Activated naive CD4-positive, alpha-beta T cell treated with anti-CD3 and anti-CD28 coated beads, Interleukin-2, amount 50 U/mL, for 72 hours (primary cell): Measurements from ENCODE around the gene DDIAS. TPM values are rescaled to one million over a fixed set of nuclear protein-coding genes. Genes with fewer than 3 reads are reported as not detected.

Experiments used
- ATAC-seq, 2 donors: fragments of 150-1000 bp; cut with Tn5 transposase; 2 replicates each; pipeline ENCODE4 v1.10.0; 2021; ENCODE audit warnings: mild to moderate bottlenecking in 2 of 2, moderate library complexity in 2 of 2
- DNase-seq, 2 donors: peaks; one replicate each; pipeline ENCODE4 v3.0.0; 2021 to 2022; ENCODE audit warnings: low spot score in 2 of 2
- H3K27ac Mint-ChIP-seq, 2 donors: one replicate each; pipeline ENCODE4 v1.8.0; 2022; ENCODE audit warnings: mild to moderate bottlenecking in 2 of 2, mixed read lengths in 2 of 2
- H3K36me3 Mint-ChIP-seq, 2 donors: one replicate each; pipeline ENCODE4 v1.8.0; 2022; ENCODE audit warnings: mixed read lengths in 2 of 2
- H3K9me3 Mint-ChIP-seq, 2 donors: one replicate each; pipeline ENCODE4 v1.8.0; 2022; ENCODE audit warnings: mixed read lengths in 2 of 2
- total RNA-seq, 2 donors: library from RNA; stranded (reverse); gene quantifications; one replicate each; pipeline ENCODE4 v1.2.3, GENCODE V29; 2022

The DDIAS gene
- total RNA-seq, 2 donors from 2014 or later, result 16.2 to 21.4 TPM

DNA sequence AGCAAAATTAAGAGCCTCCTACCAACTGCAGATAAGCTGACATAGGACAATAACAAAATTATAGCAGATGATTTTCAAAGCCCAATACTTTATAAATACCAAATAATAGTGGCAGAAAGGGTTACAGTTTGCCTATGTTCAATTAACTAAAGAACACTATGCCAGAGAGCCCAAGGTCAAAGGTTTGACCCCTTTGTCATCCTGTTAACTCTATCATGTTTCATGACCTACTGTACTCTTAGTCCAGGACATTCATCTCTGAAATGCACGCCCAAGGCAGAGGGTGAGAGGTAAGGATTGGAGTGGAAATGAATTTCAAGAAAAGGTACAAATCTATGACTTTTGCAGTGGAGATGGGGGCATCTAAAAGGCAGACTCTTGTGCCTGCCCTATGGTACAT, 70.6 kb downstream of the DDIAS start:
- no peak for DNase-seq
- Mint-ChIP-seq H3K36me3 (peaks cover 5 to 15% of the 10 kb centered on the region in 2 donors), H3K9me3 (peaks cover 7 to 9% of the 10 kb centered on the region in 2 donors), H3K27ac (no peak overlapping the region)
- no peak for ATAC-seq

DNA sequence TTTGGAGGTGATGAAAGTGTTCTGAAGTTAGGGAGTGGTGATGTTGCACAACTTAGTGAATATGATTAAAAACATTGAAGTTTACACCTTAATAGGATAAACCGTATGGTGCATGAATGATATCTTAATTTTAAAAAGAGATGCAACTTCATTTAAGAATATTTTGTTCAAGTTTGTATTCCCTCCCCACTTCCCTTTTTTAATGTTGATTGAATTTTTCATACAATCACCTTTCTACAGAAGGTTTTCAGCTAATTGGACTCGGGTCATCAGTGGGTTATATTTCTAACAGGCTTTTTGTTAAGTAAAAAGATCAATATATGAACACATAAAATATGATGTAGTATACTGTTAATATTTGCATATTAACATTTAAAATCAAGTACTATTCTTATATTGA, 72.6 kb downstream of the DDIAS start:
- ATAC-seq, result no peak
- Mint-ChIP-seq H3K36me3 (peaks cover 5 to 7% of the 10 kb centered on the region in 2 donors), H3K27ac (no peak overlapping the region), H3K9me3 (peaks cover 0 to 3% of the 10 kb centered on the region in 2 donors)
- no peak for DNase-seq

DNA sequence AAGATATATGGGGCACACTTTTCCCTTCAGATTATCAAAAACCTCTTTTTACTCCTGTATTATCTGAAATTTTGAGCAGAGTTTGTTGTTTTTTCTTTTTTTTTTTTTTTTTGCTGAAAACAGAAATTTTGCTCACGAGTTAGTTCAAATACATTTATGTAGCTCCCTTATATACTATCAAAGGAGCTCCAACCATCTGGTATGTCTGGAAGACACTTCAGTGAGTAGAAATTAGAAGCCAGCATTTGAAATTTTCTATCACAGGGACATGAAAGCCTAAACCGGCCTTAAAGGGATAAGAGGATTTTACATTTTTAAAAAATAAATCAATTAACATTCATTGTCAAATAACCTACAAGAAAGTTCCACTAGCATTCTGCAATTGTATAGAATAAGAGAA, 73.3 kb downstream of the DDIAS start:
- Mint-ChIP-seq H3K27ac (no peak overlapping the region), H3K9me3 (peaks cover 0 to 3% of the 10 kb centered on the region in 2 donors), H3K36me3 (peaks cover 5 to 7% of the 10 kb centered on the region in 2 donors)
- DNase-seq, result no peak
- ATAC-seq, result no peak

DNA sequence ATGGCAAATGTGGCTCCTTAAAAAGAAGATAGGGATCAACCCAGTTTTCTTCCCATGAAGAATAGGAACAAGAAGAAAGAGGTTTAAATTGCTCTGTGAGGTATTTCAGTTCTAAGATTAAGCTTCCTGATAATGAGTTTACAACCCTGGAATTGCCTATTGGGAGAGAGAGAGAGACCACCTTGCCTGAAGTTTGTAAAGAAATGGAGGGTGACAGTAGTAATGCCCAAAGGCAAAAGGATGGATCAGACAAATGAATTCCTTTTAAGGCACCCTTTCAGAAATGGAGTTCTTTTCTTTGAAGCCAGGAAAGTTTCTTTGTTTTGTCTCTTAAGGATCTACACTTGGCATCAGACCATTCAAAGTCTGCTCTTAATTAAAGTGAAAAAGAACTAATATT, 74.3 kb downstream of the DDIAS start:
- Mint-ChIP-seq H3K36me3 (peaks cover 6 to 8% of the 10 kb centered on the region in 2 donors), H3K27ac (no peak overlapping the region), H3K9me3 (peaks cover 0 to 3% of the 10 kb centered on the region in 2 donors)
- ATAC-seq (no peak), DNase-seq (no peak)

DNA sequence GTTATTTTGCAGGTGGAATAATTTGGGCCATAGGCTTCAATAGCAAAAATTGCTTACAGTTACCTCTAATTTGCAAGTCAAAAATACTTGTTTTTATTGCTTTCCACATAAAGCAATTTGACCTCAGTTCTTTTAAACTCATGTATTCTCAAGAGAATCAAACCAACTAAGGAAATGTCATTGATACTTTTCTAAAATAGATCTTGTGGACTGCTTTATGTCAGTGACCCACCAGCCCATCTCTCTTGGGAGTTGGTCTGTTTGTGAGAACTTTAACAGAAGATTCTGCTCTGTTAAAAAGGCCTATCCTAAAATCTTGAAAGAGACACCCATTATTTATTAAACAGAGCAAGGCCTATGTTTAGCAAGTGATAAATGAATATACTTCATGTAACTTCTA, 75.2 kb downstream of the DDIAS start:
- DNase-seq, result no peak
- ATAC-seq, result no peak
- Mint-ChIP-seq H3K36me3 (peaks cover 10 to 17% of the 10 kb centered on the region in 2 donors), H3K9me3 (peaks cover 0 to 3% of the 10 kb centered on the region in 2 donors), H3K27ac (no peak overlapping the region)

DNA sequence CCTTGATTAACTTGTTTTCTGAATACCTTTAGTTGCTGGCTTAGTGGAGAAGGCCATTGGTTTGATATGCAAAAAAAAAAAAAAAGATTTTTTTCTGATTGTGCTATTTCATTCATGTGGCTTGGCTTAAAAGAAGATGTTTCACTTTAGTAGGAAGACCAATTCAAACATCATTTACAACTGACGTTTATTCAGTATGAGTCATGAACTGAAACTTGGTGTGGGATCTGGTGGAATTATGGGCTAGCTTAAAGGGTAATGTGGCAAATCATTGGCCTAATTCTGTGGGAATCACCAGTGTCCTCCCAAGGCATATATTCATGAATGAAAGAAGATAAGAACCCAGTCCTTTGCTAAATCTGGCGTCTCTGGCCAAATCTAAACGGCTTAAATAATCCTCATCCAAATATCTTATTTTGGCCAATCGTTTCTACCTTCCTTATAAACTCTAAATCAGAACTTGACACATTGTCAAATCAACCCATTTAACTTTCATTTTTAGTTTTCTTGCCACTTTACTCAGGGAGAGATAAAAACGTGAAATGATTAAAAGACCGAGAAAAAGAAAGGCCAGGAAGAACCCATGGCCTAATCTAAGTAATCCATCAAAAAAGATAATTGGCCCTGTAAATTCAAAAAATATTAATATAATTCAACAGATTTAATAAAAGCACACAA, 77.0 kb downstream of the DDIAS start:
- ATAC-seq (peak; percentile 80 to 88), DNase-seq (no peak)
- Mint-ChIP-seq H3K36me3 (peaks cover 16 to 25% of the 10 kb centered on the region in 2 donors), H3K27ac (peak overlapping the region; percentile 76 to 82), H3K9me3 (peaks cover 3 to 5% of the 10 kb centered on the region in 2 donors)

DNA sequence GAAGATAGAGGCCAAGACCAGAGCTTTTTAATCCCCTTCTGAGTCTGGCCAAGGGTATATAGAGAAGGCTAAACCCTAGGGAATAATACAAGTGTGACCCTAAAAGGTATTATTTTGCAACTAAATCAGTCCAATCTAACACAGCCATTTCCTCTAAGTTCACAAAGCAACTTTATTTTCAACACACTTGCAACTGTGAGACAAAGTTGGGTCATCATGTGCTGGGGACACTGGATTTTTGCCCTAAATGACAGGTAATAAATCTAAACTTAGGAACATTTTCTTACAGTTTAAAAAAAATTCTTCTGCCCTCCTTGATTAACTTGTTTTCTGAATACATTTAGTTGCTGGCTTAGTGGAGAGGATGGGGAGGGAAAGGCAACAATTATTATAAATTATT, 78.3 kb downstream of the DDIAS start:
- ATAC-seq, result no peak
- DNase-seq, result no peak
- Mint-ChIP-seq H3K27ac (no peak overlapping the region), H3K36me3 (peaks cover 22 to 34% of the 10 kb centered on the region in 2 donors), H3K9me3 (peaks cover 3 to 5% of the 10 kb centered on the region in 2 donors)

DNA sequence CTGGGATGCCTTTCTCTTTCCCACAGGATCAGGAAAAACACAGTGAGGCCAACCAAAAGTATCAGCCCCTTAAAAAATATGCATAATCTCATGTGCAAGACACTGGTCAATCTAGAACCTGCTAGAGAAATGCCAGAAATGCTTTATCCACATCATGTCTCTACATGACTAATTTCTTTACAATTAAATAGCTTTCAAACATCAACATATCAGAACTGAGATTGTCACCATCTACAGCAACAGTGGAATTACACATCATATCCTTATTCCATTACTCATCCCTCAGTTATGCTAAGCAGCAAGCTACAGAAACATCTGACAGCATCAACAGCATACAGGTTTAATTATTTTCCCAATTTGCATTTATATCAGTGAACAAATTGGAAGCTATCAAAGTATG, 78.8 kb downstream of the DDIAS start:
- peaks cover 3 to 5% of the 10 kb centered on the region in 2 donors for H3K9me3 Mint-ChIP-seq
- DNase-seq, result no peak
- H3K36me3 Mint-ChIP-seq, result peaks cover 22 to 36% of the 10 kb centered on the region in 2 donors
- H3K27ac Mint-ChIP-seq, result peak overlapping the region in 1 of 2 donors; percentile 78
- ATAC-seq, result peak; percentile 74 to 90

DNA sequence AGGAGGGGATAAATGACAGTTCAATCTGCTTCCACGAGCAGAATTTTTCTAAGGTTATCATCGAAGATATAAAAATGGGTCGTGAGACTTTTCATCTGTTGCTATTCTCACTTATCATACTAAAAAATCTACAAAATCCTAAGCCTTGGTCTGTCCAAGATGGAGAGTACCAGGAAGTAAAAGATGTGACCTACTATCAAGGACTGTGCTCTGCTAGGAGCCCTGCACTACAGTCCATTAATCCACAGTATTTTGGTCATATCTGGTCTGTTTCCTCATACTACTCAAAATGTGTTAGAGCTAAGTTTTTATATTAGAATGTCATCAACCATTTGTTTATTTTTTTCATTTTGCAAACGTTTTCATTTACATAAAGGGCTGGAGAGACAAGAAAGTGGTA, 79.4 kb downstream of the DDIAS start:
- DNase-seq, result no peak
- H3K27ac Mint-ChIP-seq, result no peak overlapping the region
- H3K36me3 Mint-ChIP-seq, result peaks cover 22 to 42% of the 10 kb centered on the region in 2 donors
- no peak for ATAC-seq
- peaks cover 3 to 5% of the 10 kb centered on the region in 2 donors for H3K9me3 Mint-ChIP-seq

DNA sequence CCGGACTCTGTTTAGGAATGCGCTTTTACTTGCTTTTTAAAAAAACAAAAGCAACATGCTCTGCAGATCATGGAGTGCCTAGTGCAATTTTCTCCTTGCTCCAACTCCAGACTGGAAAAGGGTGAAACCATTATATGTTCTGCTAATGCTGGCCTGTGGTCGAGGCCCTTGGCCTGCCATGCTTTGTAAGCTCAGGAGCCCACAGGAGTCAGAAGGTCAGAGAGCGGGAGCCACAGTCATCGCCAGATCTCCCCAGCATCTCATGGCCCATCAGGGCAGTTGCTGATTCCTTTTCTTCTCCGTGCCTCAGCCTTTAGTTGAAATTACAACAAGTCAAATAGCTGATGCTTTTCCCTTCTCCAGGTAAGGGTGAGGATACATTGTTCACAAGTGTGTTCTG, 80.3 kb downstream of the DDIAS start:
- Mint-ChIP-seq H3K27ac (no peak overlapping the region), H3K36me3 (peaks cover 17 to 36% of the 10 kb centered on the region in 2 donors), H3K9me3 (peaks cover 0 to 5% of the 10 kb centered on the region in 2 donors)
- ATAC-seq (no peak), DNase-seq (no peak)

Other genes with a start within 250 kb of the DDIAS start
- gene FAM181B, start 167.9 kb upstream of the DDIAS start, total RNA-seq, result not detected
- gene PRCP, start 1.3 kb upstream of the DDIAS start, total RNA-seq, result 10 to 100 TPM; 27.8 to 30.0 TPM
- 10 to 100 TPM in 1 of 2 donors, 1 to 10 TPM in 1; 8.7 to 12.1 TPM for gene RAB30, start 170.2 kb downstream of the DDIAS start, total RNA-seq